Gastrocnemius medialis (tissue), 4 donors: ENCODE data around the gene SPPL3. TPM values are rescaled to one million over a fixed set of nuclear protein-coding genes. Genes with fewer than 3 reads are reported as not detected.

Experiments
- ATAC-seq, 2 donors: fragments of 150-250 bp; one replicate each; pipeline ENCODE4 v1.9.1; 2016
- DNase-seq, 2 donors: peaks; one replicate each; pipeline ENCODE4 v3.0.0-alpha.2; 2019
- H3K27ac ChIP-seq, 4 donors: fragments of 200-600 bp; sonication (generic); 1 replicate in 1 of 4; 2 replicates in 3 of 4; pipeline ENCODE4 v1.5.1; 2016 to 2018; ENCODE audit warnings: mild to moderate bottlenecking in 2 of 4, moderate library complexity in 1 of 4
- H3K27me3 ChIP-seq, 3 donors: fragments of 200-600 bp; sonication (generic) in 2 of 3; 1 replicate in 1 of 3; 2 replicates in 2 of 3; pipeline versions ENCODE4 v1.5.1 to v1.6.0; 2016 to 2019; ENCODE audit warnings: mild to moderate bottlenecking in 1 of 3, moderate library complexity in 1 of 3
- H3K36me3 ChIP-seq, 2 donors: fragments of 200-600 bp; sonication (generic) in 1 of 2; one replicate each; pipeline ENCODE4 v1.5.1; 2017 to 2018
- H3K4me1 ChIP-seq, 2 donors: fragments of 200-600 bp; sonication (generic) in 1 of 2; one replicate each; pipeline ENCODE4 v1.5.1; 2016 to 2017; ENCODE audit warnings: mild to moderate bottlenecking in 2 of 2
- H3K4me3 ChIP-seq, 4 donors: fragments of 200-600 bp; sonication (generic) in 3 of 4; 1 replicate in 1 of 4; 2 replicates in 3 of 4; pipeline ENCODE4 v1.5.1; 2016 to 2019; ENCODE audit warnings: mild to moderate bottlenecking in 2 of 4
- H3K9me3 ChIP-seq, 3 donors: fragments of 200-600 bp; sonication (generic) in 2 of 3; 1 replicate in 1 of 3; 2 replicates in 2 of 3; pipeline ENCODE4 v1.5.1; 2016 to 2019
- POLR2A ChIP-seq, 2 donors: fragments of 450-650 bp; IDR thresholded peaks; one replicate each; pipeline ENCODE4 v1.6.1; 2017; ENCODE audit warnings: antibody characterized with exemption in 2 of 2, mild to moderate bottlenecking in 2 of 2, moderate library complexity in 2 of 2
- in situ Hi-C, 4 donors: fragments of 200-750 bp; cut with MboI; loops; one replicate each; pipeline versions ENCODE4 v1.15.0 to v1.8.0; 2017; ENCODE audit warnings: low sequenced_read_pairs in 4 of 4
- intact Hi-C: fragments of 100-400 bp; cut with DNase I; formaldehyde crosslinking; loops from one replicate; pipeline ENCODE4 v1.15.1; 2023; ENCODE audit warnings: low total_unique reads
- total RNA-seq, 4 donors: library from RNA; depleted of rRNA; stranded (reverse); fragments of >200 nt; gene quantifications; one replicate each; pipeline versions ENCODE4 v1.1.0 to v1.2.3, GENCODE V29; 2016
- TF ChIP-seq, protein P1 (sequence below), 5 experiments: fragments of 450-650 bp in 3 of 5; fragments of 200-600 bp in 2 of 5; sonication (generic) in 2 of 5; IDR thresholded peaks in 4 of 5; conservative IDR thresholded peaks in 1 of 5; 1 replicate in 4 of 5; 2 replicates in 1 of 5; pipeline ENCODE4 v1.5.1; 2016 to 2019; ENCODE audit warnings: antibody characterized with exemption in 5 of 5, mild to moderate bottlenecking in 3 of 5, moderate library complexity in 3 of 5

SPPL3 gene
- total RNA-seq, 4 donors from 2014 or later = 10.1 to 21.3 (median 10.6) TPM

DNA sequence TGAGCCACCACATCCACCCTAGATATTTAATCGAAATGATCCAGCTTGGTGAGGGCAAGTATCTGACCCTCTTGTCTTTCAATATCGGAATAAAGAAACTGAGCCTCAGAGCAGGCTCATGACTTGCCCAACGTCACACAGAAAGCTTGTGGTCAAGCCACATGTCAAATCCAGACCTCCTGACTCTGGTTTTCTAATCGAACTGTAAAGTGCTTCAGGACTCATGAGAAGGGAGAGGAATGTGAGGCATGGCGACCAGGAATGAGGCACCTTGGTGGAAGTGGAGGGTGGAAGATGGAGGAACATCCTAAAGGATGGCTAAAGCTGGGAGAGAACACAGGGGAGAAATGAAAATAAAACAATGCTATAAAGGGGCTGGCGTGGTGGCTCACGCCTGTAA, 27.9 kb upstream of the SPPL3 start:
- H3K36me3 ChIP-seq = no peaks in the 10 kb centered on the region
- no peak for DNase-seq
- no peaks in the 10 kb centered on the region for H3K27me3 ChIP-seq
- intact Hi-C loops (no loop called here), in situ Hi-C loops (no loop called here)
- H3K27ac ChIP-seq = no peak overlapping the region
- no peak for ATAC-seq
- no peaks in the 10 kb centered on the region for H3K4me1 ChIP-seq
- no peak overlapping the region for H3K4me3 ChIP-seq
- no peaks in the 10 kb centered on the region for H3K9me3 ChIP-seq
- TF ChIP-seq, protein P1, sequence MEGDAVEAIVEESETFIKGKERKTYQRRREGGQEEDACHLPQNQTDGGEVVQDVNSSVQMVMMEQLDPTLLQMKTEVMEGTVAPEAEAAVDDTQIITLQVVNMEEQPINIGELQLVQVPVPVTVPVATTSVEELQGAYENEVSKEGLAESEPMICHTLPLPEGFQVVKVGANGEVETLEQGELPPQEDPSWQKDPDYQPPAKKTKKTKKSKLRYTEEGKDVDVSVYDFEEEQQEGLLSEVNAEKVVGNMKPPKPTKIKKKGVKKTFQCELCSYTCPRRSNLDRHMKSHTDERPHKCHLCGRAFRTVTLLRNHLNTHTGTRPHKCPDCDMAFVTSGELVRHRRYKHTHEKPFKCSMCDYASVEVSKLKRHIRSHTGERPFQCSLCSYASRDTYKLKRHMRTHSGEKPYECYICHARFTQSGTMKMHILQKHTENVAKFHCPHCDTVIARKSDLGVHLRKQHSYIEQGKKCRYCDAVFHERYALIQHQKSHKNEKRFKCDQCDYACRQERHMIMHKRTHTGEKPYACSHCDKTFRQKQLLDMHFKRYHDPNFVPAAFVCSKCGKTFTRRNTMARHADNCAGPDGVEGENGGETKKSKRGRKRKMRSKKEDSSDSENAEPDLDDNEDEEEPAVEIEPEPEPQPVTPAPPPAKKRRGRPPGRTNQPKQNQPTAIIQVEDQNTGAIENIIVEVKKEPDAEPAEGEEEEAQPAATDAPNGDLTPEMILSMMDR (IDR thresholded peaks at IDR 0.05 in 4 of 5, conservative IDR thresholded peaks at IDR 0.05 in 1 of 5) = no peak
- no peak for TF ChIP-seq POLR2A (IDR thresholded peaks at IDR 0.05)

DNA sequence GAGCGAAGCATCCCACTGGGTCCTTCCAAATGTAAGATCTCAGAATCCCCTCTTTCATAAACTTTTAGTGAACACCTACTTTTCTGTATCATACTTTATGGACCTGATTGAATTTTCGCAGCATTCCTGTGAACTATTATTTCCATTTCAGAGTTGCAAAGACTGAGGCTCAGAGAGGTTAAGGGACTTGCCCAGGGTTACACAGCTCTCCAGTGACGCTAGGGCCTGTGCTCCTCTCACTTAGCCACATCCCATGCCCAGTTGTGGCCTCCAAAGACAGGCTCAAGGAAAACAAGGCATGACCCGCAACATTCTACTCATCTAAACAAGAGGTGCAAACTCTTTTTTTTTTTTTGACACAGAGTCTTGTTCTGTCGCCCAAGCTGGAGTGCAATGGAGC, 25.9 kb upstream of the SPPL3 start:
- Histone ChIP-seq H3K9me3 (no peaks in the 10 kb centered on the region), H3K36me3 (no peaks in the 10 kb centered on the region), H3K27ac (no peak overlapping the region), H3K27me3 (no peaks in the 10 kb centered on the region), H3K4me1 (no peaks in the 10 kb centered on the region), H3K4me3 (no peak overlapping the region)
- TF ChIP-seq, protein P1 (IDR thresholded peaks at IDR 0.05 in 4 of 5, conservative IDR thresholded peaks at IDR 0.05 in 1 of 5) = no peak
- TF ChIP-seq POLR2A (IDR thresholded peaks at IDR 0.05) = no peak
- intact Hi-C loops = no loop called here
- DNase-seq = no peak
- ATAC-seq = no peak
- in situ Hi-C loops = no loop called here

DNA sequence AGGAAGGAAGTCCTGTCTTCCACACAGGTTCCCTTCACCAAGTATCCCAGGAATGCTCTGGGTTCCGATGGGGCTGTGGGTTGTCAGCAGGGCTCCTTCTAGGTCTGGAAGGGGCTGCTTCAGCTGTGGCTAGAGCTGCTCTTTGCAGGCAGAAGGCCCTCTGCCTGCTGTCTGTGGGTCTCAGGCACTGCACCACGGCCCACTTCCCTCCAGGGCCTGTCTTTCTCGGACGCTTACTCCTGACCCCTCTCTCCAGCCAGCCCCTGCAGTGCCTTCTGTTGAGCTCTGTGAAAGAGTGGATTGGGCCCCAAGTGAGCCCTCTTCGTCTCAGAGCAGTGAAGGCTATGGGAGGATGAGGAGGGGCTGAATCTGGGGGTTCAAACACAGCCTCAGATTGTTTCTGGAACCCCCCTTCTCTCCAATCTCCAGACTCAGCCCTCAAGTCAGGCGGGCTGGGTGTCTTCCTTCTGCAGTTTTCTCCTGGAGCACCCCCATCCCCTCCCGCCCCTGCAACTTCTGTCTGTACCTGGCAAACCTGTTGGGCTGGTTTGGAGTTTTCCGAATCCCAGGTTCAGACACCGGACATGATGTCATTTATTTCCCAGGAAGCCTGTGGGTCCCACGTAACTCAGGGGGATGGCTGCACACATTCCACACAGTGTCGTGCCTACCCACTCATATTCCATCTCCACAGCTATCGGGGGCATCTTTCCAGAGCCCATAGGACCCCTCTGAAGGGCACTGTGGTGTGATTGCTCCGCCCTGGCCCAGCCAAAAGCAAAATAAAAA, 24.9 kb upstream of the SPPL3 start:
- Histone ChIP-seq H3K4me3 (no peak overlapping the region), H3K27ac (no peak overlapping the region), H3K36me3 (no peaks in the 10 kb centered on the region), H3K27me3 (no peaks in the 10 kb centered on the region), H3K4me1 (no peaks in the 10 kb centered on the region), H3K9me3 (no peaks in the 10 kb centered on the region)
- in situ Hi-C loops (no loop called here), intact Hi-C loops (no loop called here)
- no peak for TF ChIP-seq POLR2A (IDR thresholded peaks at IDR 0.05)
- TF ChIP-seq, protein P1 (IDR thresholded peaks at IDR 0.05 in 4 of 5, conservative IDR thresholded peaks at IDR 0.05 in 1 of 5) = no peak
- no peak for DNase-seq
- no peak for ATAC-seq

DNA sequence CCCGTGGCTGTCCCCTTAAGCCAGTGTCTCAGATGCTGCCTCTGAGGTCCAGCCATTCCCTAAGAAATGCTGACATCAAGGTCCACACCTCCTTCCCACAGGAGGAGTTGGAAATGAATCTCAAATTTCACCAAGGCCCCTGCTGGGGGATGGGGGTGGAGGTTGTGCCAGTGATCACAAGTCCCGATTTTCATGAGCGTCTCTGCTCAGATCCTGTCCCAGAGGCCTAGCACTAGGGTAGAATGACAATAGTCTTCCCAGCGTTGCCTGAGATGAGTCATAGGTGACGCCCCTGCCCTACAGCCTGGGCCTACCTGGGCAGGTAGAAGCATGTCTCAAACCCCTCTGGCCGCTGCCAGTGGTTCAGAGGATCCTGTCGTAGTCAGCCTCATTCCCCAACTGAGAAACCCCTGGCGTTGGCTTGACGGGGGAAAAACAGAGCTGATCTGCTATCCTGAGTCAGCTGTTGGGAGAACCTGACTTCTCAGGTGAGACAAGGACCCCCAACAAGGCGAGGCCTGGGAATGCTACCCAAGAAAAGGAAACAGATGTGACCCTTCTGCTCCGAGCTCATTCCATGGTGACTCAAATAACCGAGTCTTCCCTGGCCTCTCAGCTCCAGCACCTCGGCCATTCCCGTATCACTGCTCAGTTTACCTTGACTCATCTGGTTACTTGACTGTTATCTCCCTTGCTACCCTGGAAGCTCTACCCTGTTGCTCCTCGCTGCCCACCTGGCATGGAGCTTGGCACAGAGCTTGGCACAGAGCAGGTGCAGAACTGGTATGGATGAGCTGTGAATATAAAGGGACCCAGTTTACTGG, 21.8 kb upstream of the SPPL3 start:
- Histone ChIP-seq H3K4me3 (no peak overlapping the region), H3K36me3 (no peaks in the 10 kb centered on the region), H3K27me3 (no peaks in the 10 kb centered on the region), H3K27ac (no peak overlapping the region), H3K9me3 (no peaks in the 10 kb centered on the region), H3K4me1 (no peaks in the 10 kb centered on the region)
- no peak for TF ChIP-seq POLR2A (IDR thresholded peaks at IDR 0.05)
- TF ChIP-seq, protein P1 (IDR thresholded peaks at IDR 0.05 in 4 of 5, conservative IDR thresholded peaks at IDR 0.05 in 1 of 5) = no peak
- DNase-seq = no peak
- intact Hi-C loops (no loop called here), in situ Hi-C loops (no loop called here)
- no peak for ATAC-seq
